Neural cell (in vitro differentiated cells): ENCODE results near the gene HES6.

Experiments used
- EZH2 ChIP-seq: fragments of 200-600, 300-800 bp; shearing (Covaris generic), sonication (generic); IDR thresholded peaks from 2 replicates; pipeline ENCODE4 v1.6.1; 2014; ENCODE audit warnings: antibody characterized with exemption, low read length, borderline replicate concordance, mild to moderate bottlenecking; ENCODE audit not compliant: insufficient read depth, poor library complexity, severe bottlenecking
- POLR2AphosphoS5 ChIP-seq: IDR thresholded peaks from 2 replicates; pipeline ENCODE4 v1.6.1; 2012
- RAD21 ChIP-seq: fragments of 450-650 bp; conservative IDR thresholded peaks from 2 replicates; pipeline ENCODE4 v1.6.1; 2014; ENCODE audit warnings: antibody characterized with exemption, mild to moderate bottlenecking, moderate library complexity
- TF ChIP-seq, protein P1 (sequence below): fragments of 450-650 bp; IDR thresholded peaks from 2 replicates; pipeline ENCODE4 v1.5.1; 2014; ENCODE audit warnings: antibody characterized with exemption, mild to moderate bottlenecking, moderate library complexity; ENCODE audit not compliant: poor library complexity, severe bottlenecking
- TF ChIP-seq, protein P2 (sequence below): IDR thresholded peaks from 2 replicates; pipeline ENCODE4 v1.6.1; 2012; ENCODE audit warnings: borderline replicate concordance

DNA sequence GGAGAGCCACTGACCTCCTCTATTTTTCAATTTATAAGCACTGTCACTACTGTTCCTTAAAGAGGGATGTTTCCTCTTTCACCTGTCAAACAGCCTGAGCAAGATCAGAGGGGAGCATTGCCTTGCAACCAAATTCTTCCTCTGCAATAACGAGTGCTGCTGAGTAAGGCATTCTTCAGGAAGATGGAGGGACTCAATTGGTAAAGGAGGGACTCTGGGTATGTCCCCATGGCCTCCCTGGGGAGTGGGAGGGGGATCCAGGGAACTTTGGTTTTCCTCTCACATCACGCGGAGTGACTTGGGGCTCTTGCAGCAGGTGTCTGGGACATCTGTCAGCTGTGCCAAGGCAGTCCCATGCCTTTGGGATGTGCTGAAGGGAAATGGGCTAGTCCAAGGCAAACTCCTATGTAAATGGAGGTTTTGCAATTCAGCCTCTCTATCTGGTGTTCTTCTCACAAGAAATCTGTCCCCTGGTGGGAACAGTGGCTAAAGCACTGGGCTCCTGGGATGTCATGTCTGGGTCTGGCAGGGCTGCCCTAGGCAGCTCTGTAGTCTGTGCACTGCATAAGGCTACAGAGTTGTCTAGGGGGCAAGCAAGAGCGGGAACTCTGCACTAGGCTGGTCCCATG is 14.4 kb upstream of the HES6 start:
- TF ChIP-seq EZH2, result no peak
- TF ChIP-seq POLR2AphosphoS5, result no peak
- TF ChIP-seq, protein P1, sequence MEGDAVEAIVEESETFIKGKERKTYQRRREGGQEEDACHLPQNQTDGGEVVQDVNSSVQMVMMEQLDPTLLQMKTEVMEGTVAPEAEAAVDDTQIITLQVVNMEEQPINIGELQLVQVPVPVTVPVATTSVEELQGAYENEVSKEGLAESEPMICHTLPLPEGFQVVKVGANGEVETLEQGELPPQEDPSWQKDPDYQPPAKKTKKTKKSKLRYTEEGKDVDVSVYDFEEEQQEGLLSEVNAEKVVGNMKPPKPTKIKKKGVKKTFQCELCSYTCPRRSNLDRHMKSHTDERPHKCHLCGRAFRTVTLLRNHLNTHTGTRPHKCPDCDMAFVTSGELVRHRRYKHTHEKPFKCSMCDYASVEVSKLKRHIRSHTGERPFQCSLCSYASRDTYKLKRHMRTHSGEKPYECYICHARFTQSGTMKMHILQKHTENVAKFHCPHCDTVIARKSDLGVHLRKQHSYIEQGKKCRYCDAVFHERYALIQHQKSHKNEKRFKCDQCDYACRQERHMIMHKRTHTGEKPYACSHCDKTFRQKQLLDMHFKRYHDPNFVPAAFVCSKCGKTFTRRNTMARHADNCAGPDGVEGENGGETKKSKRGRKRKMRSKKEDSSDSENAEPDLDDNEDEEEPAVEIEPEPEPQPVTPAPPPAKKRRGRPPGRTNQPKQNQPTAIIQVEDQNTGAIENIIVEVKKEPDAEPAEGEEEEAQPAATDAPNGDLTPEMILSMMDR, result no peak
- TF ChIP-seq RAD21, result no peak
- TF ChIP-seq, protein P2, sequence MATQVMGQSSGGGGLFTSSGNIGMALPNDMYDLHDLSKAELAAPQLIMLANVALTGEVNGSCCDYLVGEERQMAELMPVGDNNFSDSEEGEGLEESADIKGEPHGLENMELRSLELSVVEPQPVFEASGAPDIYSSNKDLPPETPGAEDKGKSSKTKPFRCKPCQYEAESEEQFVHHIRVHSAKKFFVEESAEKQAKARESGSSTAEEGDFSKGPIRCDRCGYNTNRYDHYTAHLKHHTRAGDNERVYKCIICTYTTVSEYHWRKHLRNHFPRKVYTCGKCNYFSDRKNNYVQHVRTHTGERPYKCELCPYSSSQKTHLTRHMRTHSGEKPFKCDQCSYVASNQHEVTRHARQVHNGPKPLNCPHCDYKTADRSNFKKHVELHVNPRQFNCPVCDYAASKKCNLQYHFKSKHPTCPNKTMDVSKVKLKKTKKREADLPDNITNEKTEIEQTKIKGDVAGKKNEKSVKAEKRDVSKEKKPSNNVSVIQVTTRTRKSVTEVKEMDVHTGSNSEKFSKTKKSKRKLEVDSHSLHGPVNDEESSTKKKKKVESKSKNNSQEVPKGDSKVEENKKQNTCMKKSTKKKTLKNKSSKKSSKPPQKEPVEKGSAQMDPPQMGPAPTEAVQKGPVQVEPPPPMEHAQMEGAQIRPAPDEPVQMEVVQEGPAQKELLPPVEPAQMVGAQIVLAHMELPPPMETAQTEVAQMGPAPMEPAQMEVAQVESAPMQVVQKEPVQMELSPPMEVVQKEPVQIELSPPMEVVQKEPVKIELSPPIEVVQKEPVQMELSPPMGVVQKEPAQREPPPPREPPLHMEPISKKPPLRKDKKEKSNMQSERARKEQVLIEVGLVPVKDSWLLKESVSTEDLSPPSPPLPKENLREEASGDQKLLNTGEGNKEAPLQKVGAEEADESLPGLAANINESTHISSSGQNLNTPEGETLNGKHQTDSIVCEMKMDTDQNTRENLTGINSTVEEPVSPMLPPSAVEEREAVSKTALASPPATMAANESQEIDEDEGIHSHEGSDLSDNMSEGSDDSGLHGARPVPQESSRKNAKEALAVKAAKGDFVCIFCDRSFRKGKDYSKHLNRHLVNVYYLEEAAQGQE, result no peak
